Colonic mucosa (tissue), 4 donors: Measurements from ENCODE around the gene FBXO48. TPM values are rescaled to one million over a fixed set of nuclear protein-coding genes. Genes with fewer than 3 reads are reported as not detected.

Experiments used
- DNase-seq: peaks from one replicate; pipeline ENCODE4 v3.0.0-alpha.2; 2020
- H3K27ac ChIP-seq: fragments of 200-600 bp; one replicate; pipeline ENCODE4 v1.8.0; 2021
- H3K27me3 ChIP-seq: fragments of 200-600 bp; one replicate; pipeline ENCODE4 v1.8.0; 2021
- H3K36me3 ChIP-seq: fragments of 200-600 bp; one replicate; pipeline ENCODE4 v1.8.0; 2021
- H3K4me1 ChIP-seq: fragments of 200-600 bp; one replicate; pipeline ENCODE4 v1.8.0; 2021; ENCODE audit warnings: mild to moderate bottlenecking
- H3K4me3 ChIP-seq: fragments of 200-600 bp; one replicate; pipeline ENCODE4 v1.8.0; 2021
- H3K9ac ChIP-seq, 2 donors: one replicate each; pipeline ENCODE4 v1.7.0; 2013; ENCODE audit warnings: control low read depth in 2 of 2, low read depth in 2 of 2, low read length in 2 of 2
- H3K9me3 ChIP-seq: fragments of 200-600 bp; one replicate; pipeline ENCODE4 v1.8.0; 2021
- intact Hi-C: fragments of 100-400 bp; cut with DNase I; formaldehyde crosslinking; loops from one replicate; pipeline ENCODE4 v1.14.1; 2022
- total RNA-seq, 2 donors: library from RNA; stranded (reverse); fragmentation: NEBNext Ultra II Directional in 1 of 2; extraction: Animal tissue kit (Norgen Biotek cat#: 25700) in 1 of 2; gene quantifications; one replicate each; pipeline ENCODE4 v1.2.1, GENCODE V29; 2021
- TF ChIP-seq, protein P1 (sequence below): fragments of 200-600 bp; IDR thresholded peaks from one replicate; pipeline ENCODE4 v1.8.0; 2022; ENCODE audit warnings: antibody characterized with exemption, mild to moderate bottlenecking
- donor health status: healthy.
- donor health status: DM: no; HTN: no; CAD: no.
- donor health status: DM: no; HTN: no; CAD: no.

The FBXO48 gene
- total RNA-seq, 2 donors from 2014 or later: 1.5 to 2.3 TPM

DNA sequence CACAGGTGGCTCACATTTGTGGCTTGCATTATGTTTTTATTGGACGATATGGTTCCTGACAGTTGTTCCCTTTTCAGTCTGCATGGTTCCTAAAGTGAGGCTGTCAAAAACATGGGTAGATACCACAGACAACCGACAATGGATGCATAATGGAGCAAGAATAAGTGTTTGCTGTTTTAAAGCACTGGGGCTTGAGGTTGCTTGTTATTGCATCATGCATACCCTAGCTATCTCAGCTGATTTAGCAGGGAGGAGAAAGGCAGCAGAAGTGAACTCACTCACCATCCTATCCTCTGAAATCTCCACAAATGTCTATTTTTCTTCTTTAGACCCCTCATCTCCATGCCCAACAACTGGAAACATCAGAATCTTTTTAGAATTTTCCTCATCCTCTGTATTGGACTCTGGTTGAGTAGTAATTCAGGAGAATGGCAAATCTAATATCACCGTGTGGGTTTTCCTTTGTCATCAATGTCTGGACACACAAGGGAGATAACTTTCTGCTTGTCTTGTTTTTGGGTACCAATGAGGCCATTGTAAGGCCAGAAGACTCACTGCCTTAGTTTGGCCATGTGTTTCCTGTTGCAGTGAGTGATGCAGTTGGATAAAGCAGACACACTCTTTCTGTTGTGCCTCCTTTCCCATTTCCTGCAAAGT lies 46.7 kb downstream of the FBXO48 start:
- TF ChIP-seq, protein P1, sequence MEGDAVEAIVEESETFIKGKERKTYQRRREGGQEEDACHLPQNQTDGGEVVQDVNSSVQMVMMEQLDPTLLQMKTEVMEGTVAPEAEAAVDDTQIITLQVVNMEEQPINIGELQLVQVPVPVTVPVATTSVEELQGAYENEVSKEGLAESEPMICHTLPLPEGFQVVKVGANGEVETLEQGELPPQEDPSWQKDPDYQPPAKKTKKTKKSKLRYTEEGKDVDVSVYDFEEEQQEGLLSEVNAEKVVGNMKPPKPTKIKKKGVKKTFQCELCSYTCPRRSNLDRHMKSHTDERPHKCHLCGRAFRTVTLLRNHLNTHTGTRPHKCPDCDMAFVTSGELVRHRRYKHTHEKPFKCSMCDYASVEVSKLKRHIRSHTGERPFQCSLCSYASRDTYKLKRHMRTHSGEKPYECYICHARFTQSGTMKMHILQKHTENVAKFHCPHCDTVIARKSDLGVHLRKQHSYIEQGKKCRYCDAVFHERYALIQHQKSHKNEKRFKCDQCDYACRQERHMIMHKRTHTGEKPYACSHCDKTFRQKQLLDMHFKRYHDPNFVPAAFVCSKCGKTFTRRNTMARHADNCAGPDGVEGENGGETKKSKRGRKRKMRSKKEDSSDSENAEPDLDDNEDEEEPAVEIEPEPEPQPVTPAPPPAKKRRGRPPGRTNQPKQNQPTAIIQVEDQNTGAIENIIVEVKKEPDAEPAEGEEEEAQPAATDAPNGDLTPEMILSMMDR: no peak
- Histone ChIP-seq H3K27me3 (no peaks in the 10 kb centered on the region), H3K36me3 (no peaks in the 10 kb centered on the region), H3K9me3 (no peaks in the 10 kb centered on the region), H3K4me1 (no peaks in the 10 kb centered on the region), H3K4me3 (no peak overlapping the region), H3K27ac (no peak overlapping the region), H3K9ac (no peak overlapping the region)
- no peak for DNase-seq
- intact Hi-C loops: no loop called here

GRCh38 chr2:68418855-68419254 lies 48.2 kb downstream of the FBXO48 start:
- no peak overlapping the region for H3K9ac ChIP-seq
- H3K4me3 ChIP-seq: no peak overlapping the region
- TF ChIP-seq, protein P1: no peak
- H3K27me3 ChIP-seq: no peaks in the 10 kb centered on the region
- H3K9me3 ChIP-seq: no peaks in the 10 kb centered on the region
- H3K4me1 ChIP-seq: no peaks in the 10 kb centered on the region
- no peak overlapping the region for H3K27ac ChIP-seq
- no peaks in the 10 kb centered on the region for H3K36me3 ChIP-seq
- intact Hi-C loops: no loop called here
- no peak for DNase-seq

GRCh38 chr2:68418419-68418818 lies 48.7 kb downstream of the FBXO48 start:
- no peaks in the 10 kb centered on the region for H3K36me3 ChIP-seq
- no peaks in the 10 kb centered on the region for H3K9me3 ChIP-seq
- H3K27me3 ChIP-seq: no peaks in the 10 kb centered on the region
- no peak for DNase-seq
- no peaks in the 10 kb centered on the region for H3K4me1 ChIP-seq
- no peak overlapping the region for H3K4me3 ChIP-seq
- no peak overlapping the region for H3K27ac ChIP-seq
- intact Hi-C loops: no loop called here
- TF ChIP-seq, protein P1: no peak
- no peak overlapping the region for H3K9ac ChIP-seq

DNA sequence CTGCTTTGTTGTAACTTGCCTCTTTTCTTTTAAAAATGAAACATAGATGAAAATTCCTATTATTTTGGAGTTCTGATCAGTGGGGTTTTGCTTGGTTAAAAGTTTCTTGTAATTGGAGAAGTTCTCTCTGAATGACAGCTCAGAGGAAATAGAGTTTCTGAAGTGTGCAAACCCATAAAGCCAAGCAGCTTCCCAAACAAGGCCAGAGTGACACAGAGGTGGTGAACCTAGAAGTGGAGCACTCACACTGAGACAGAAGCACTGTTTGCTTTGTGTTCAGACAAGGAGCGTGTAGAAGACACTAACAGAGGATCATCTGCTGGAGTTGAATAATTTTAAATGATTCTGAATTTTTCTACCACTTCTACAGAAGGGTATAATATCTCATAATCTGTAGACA lies 49.2 kb downstream of the FBXO48 start:
- Histone ChIP-seq H3K9ac (no peak overlapping the region), H3K9me3 (no peaks in the 10 kb centered on the region), H3K4me1 (no peaks in the 10 kb centered on the region), H3K36me3 (no peaks in the 10 kb centered on the region), H3K27me3 (no peaks in the 10 kb centered on the region), H3K4me3 (no peak overlapping the region), H3K27ac (no peak overlapping the region)
- DNase-seq: no peak
- intact Hi-C loops: no loop called here
- TF ChIP-seq, protein P1: no peak

DNA sequence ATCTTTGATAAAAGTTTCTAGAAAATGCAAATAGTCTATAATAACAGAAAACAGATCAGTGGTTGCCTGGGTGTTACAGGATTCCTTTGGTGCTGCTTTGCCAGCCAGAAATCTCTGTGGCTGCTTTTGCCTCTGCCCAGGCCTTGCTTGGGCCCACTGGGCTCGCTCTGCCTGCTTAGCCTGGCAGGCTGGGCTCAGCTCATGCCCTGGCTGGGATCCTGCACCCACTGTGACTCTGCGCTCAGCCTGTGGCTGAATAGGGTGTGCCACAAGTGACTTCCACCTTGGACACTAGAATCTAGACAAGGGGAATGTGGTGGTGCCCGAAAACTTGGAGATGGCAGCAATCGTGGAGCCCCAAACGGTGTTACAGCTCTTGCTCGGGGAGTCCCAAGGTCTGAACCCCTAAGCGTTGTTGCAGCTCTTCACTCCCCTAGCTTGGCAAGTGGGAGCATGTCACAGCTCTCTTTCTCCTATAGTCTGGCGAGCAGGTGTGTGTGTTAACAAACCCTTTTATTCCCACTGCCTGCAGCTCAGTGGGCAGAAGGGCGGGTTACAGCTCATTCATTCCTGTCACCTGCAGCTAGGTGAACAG lies 50.9 kb downstream of the FBXO48 start:
- Histone ChIP-seq H3K27ac (no peak overlapping the region), H3K4me1 (no peaks in the 10 kb centered on the region), H3K4me3 (no peak overlapping the region), H3K9ac (no peak overlapping the region), H3K36me3 (no peaks in the 10 kb centered on the region), H3K9me3 (no peaks in the 10 kb centered on the region), H3K27me3 (no peaks in the 10 kb centered on the region)
- DNase-seq: no peak
- intact Hi-C loops: no loop called here
- TF ChIP-seq, protein P1: no peak
